ENCODE results near the gene UNC13B.

The UNC13B gene

DNA sequence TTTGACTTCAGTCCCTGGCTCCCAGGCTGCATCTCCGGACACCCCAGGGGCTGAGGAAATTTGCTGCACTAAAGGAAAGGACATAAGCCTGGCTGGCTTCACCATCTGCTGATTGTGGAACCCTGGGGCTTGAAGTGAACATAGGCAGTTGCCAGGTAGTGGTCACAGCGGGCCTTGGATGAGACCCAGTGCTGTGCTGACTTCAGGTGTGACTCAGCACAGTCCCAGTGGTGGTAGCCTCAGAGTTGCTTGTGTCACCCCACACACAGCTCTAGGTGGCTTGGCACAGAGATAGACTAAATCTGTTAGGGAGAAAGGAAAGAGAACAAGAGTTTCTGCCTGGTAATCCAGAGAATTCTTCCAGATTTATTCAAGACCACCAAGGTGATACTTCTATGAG, 292.0 kb downstream of the UNC13B start:
- DNase-seq (ENCODE audit: low read depth, low spot score) = no peak
- H3K4me3 ChIP-seq (ENCODE audit: low read depth, low read length) = no peak overlapping the region
- CTCF ChIA-PET = interaction anchor here (2.8 kb wide), 1 partner anchor 25 kb away, joined by 9 read pairs; no protein-coding TSS in a partner anchor
- POLR2A ChIA-PET = no interaction called here
- TF ChIP-seq, protein P1, sequence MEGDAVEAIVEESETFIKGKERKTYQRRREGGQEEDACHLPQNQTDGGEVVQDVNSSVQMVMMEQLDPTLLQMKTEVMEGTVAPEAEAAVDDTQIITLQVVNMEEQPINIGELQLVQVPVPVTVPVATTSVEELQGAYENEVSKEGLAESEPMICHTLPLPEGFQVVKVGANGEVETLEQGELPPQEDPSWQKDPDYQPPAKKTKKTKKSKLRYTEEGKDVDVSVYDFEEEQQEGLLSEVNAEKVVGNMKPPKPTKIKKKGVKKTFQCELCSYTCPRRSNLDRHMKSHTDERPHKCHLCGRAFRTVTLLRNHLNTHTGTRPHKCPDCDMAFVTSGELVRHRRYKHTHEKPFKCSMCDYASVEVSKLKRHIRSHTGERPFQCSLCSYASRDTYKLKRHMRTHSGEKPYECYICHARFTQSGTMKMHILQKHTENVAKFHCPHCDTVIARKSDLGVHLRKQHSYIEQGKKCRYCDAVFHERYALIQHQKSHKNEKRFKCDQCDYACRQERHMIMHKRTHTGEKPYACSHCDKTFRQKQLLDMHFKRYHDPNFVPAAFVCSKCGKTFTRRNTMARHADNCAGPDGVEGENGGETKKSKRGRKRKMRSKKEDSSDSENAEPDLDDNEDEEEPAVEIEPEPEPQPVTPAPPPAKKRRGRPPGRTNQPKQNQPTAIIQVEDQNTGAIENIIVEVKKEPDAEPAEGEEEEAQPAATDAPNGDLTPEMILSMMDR (IDR thresholded peaks at IDR 0.05; ENCODE audit: insufficient read depth, low read length, missing control alignments) = no peak

Data from AG04449 (cell line).